GM12875 (cell line): ENCODE data around the gene HCFC1R1.
A peak's percentile ranks its signal among the peaks of the same experiment; 100 is the strongest.

Source experiments
- H3K4me3 ChIP-seq: one replicate; pipeline ENCODE4 v1.5.1; 2011; ENCODE audit warnings: low read depth, low read length, control low read depth
- CTCF ChIP-seq: IDR thresholded peaks from 2 replicates; pipeline ENCODE4 v1.5.1; 2011; ENCODE audit warnings: low read depth, mild to moderate bottlenecking, control low read depth, inconsistent platforms, low read length, moderate library complexity, borderline replicate concordance; ENCODE audit not compliant: insufficient read depth

HCFC1R1 gene

GRCh38 chr16:3008690-3009037 is 15.1 kb downstream of the HCFC1R1 start:
- no peak for TF ChIP-seq CTCF
- H3K4me3 ChIP-seq, result no peak overlapping the region

- no peak for TF ChIP-seq CTCF
- no peak overlapping the region for H3K4me3 ChIP-seq
Observed at GRCh38 chr16:3007957-3008689, 15.6 kb downstream of the HCFC1R1 start.

GRCh38 chr16:3007059-3007956 is 16.4 kb downstream of the HCFC1R1 start:
- TF ChIP-seq CTCF, result no peak
- H3K4me3 ChIP-seq, result no peak overlapping the region

GRCh38 chr16:3004781-3005284 is 18.9 kb downstream of the HCFC1R1 start:
- TF ChIP-seq CTCF, result no peak
- no peak overlapping the region for H3K4me3 ChIP-seq

GRCh38 chr16:3004319-3004718 is 19.4 kb downstream of the HCFC1R1 start:
- TF ChIP-seq CTCF, result no peak
- H3K4me3 ChIP-seq, result no peak overlapping the region

GRCh38 chr16:3003582-3004270 is 20.0 kb downstream of the HCFC1R1 start:
- peak; percentile 61; the same call in 1 of the 2 replicates for TF ChIP-seq CTCF
- H3K4me3 ChIP-seq, result no peak overlapping the region
